Loucy (cell line): Measurements from ENCODE around the gene ING5.

Experiments used
- CTCF ChIP-seq: fragments of 200-600 bp; sonication (generic); conservative IDR thresholded peaks from 2 replicates; pipeline ENCODE4 v1.5.1; 2014; ENCODE audit warnings: mild to moderate bottlenecking, antibody characterized with exemption, low read length
- EZH2phosphoT487 ChIP-seq: fragments of 200-600 bp; IDR thresholded peaks from 2 replicates; pipeline ENCODE4 v1.6.1; 2018; ENCODE audit warnings: antibody characterized with exemption, mild to moderate bottlenecking, moderate library complexity, borderline replicate concordance

GRCh38 chr2:241741016-241741415 is 39.2 kb downstream of the ING5 start:
- no peak for TF ChIP-seq CTCF
- no peak for TF ChIP-seq EZH2phosphoT487
